Right cardiac atrium (tissue), 5 donors: ENCODE measurements around the gene PPP4R2. TPM values are rescaled to one million over a fixed set of nuclear protein-coding genes. Genes with fewer than 3 reads are reported as not detected.

ENCODE experiments used
- ATAC-seq, 2 donors: fragments of 200-7000 bp; cut with Tn5 transposase; one replicate each; pipeline versions ENCODE4 v1.8.0 to v1.9.1; 2020; ENCODE audit warnings: moderate library complexity in 2 of 2, mild to moderate bottlenecking in 1 of 2
- DNase-seq, 3 donors: peaks; one replicate each; pipeline ENCODE4 v3.0.0-alpha.2; 2020
- H3K27ac ChIP-seq: one replicate; pipeline ENCODE4 v1.5.1; 2013; ENCODE audit warnings: mild to moderate bottlenecking, low read length, control low read depth, moderate library complexity
- H3K27me3 ChIP-seq: one replicate; pipeline ENCODE4 v1.6.1; 2013; ENCODE audit not compliant: control insufficient read depth, insufficient read depth
- H3K4me1 ChIP-seq: one replicate; pipeline ENCODE4 v1.6.1; 2013; ENCODE audit warnings: low read length; ENCODE audit not compliant: control insufficient read depth, insufficient read depth
- H3K4me3 ChIP-seq: one replicate; pipeline ENCODE4 v1.5.1; 2013; ENCODE audit warnings: low read length, control low read depth
- H3K9me3 ChIP-seq: one replicate; pipeline ENCODE4 v1.6.1; 2013; ENCODE audit warnings: low read length; ENCODE audit not compliant: control insufficient read depth
- WGBS: extraction: QIAGEN DNeasy Blood & Tissue Kit; methylation state at CpG from one replicate; pipeline ENCODE4 v1.1.7; 2013; 5-methylcytosine and 5-hydroxymethylcytosine counted together
- intact Hi-C, 4 donors: fragments of 100-400 bp; cut with DNase I; formaldehyde crosslinking; loops; one replicate each; pipeline versions ENCODE4 v1.11.0 to v1.14.0; 2022 to 2023
- polyA plus RNA-seq: library from polyadenylated mRNA; stranded (reverse); fragments of 200-250 nt; gene quantifications from one replicate; pipeline ENCODE4 v1.2.3, GENCODE V29; 2013
- total RNA-seq, 4 donors: library from RNA; stranded (reverse); fragmentation: NEBNext Ultra II Directional; extraction: Animal tissue kit (Norgen Biotek cat#: 25700); gene quantifications; one replicate each; pipeline ENCODE4 v1.2.1, GENCODE V29; 2021
- donor health status: healthy with polysubstance abuse.
- donor health status: DM: no; HTN: yes; CAD: no.
- donor health status: DM: no; HTN: no; CAD: no.
- donor health status: DM: no; HTN: yes; CAD: no; lungs with severe emphysema.
- donor health status: DM: yes; HTN: yes; CAD: no.

Gene PPP4R2
- total and polyA plus RNA-seq, 5 donors: 18.3 to 73.7 (median 71.0) TPM

DNA sequence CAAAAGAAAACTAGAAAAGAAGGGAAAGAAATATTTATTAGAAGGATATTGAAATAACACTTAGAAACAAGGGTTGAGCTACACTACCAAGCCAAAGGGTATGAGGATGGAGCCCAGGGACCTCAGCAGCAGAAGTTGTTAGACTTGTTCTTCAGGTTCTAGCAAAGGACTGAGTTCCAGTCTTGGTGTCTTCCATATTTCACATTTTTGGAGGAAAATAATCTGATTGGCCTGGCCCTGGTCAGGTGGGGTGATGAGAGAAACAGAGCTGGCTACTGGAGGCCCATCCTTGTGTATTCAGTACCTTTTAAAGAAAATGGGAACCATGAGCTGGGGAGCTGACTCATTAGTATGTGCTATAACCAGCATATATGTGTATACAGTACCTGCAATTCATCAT lies 28.2 kb downstream of the PPP4R2 start:
- Histone ChIP-seq H3K4me3 (no peak overlapping the region), H3K4me1 (peaks cover 17% of the 10 kb centered on the region), H3K27ac (no peak overlapping the region), H3K27me3 (no peaks in the 10 kb centered on the region), H3K9me3 (no peaks in the 10 kb centered on the region)
- no peak for ATAC-seq
- DNase-seq: no peak
- intact Hi-C loops: no loop called here

DNA sequence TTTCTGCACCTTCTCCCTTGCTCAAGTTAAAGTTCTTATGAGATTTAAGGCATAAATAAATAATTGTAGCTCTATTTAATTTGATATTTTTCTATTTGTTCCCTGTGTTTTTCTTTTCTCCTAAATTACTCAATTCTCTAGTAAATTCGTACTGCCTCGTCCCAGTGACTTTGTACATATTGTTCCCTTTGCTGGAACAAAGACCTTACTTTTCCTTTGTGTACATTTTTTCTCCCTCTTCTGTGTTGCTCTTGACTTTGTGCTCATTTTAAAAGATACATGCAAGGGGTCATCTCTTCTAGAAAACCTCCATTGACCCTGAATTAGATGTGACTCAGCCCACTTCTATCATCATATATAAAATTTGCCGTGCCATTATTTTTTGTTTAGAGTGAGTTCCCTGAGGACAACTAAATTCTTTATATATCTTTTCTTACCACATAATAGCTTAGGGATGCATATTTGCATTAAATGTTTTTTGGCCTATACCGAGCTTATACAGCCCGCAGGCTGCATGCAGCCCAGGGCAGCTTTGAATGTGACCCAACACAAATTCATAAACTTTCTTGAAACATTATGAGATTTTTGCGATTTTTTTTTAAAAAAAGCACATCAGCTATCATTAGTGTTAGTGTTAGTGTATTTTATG lies 29.6 kb downstream of the PPP4R2 start:
- intact Hi-C loops: no loop called here
- DNase-seq (no peak), ATAC-seq (no peak)

DNA sequence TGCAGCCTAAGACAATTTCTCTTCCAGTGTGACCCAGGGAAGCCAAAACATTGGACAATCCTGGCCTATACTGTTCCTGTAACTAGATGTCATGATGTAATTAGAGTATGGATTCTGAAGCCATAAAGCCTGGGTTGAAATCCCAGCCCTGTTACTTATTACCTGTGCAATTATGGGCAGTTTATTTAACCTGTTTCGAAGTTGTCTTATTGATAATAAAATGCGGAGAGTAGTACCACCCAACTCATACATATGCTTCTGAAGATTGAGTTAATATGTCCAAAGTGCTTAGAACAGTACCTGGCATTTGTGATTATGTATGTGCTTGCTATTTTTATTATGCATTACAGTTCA lies 30.1 kb downstream of the PPP4R2 start:
- DNase-seq: no peak
- ATAC-seq: no peak
- no peak overlapping the region for H3K4me3 ChIP-seq
- H3K9me3 ChIP-seq: no peaks in the 10 kb centered on the region
- peaks cover 15% of the 10 kb centered on the region for H3K4me1 ChIP-seq
- 96% methylated on average over 2 of the region's 2 CpGs for WGBS
- intact Hi-C loops: no loop called here
- H3K27ac ChIP-seq: no peak overlapping the region
- H3K27me3 ChIP-seq: no peaks in the 10 kb centered on the region

More for the DNA sequence above, 29.6 kb downstream of the PPP4R2 start:
- Histone ChIP-seq H3K4me3 (no peak overlapping the region), H3K4me1 (peaks cover 16% of the 10 kb centered on the region), H3K27ac (no peak overlapping the region), H3K9me3 (no peaks in the 10 kb centered on the region), H3K27me3 (no peaks in the 10 kb centered on the region)
- WGBS: 68% methylated on average over 6 of the region's 6 CpGs

DNA sequence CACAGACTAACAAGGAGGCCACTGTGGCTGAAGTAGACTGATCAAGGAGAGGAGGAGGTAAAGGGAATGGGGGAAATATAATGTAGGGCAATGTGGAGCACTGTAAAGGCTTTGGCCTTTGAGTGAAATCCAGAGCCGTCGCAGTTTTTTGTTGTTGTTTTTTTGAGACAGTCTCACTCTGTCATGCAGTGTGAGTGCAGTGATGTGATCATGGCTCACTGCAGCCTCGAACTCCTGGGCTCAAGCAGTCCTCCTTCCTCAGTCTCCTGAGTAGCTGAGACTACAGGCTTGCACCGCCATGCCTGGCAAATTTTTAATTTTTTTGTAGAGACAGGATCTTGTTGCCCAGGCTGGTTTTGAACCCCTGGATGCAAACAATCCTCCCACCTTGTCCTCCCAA lies 32.2 kb downstream of the PPP4R2 start:
- 61% methylated on average over 4 of the region's 4 CpGs for WGBS
- Histone ChIP-seq H3K4me1 (peaks cover 16% of the 10 kb centered on the region), H3K27ac (no peak overlapping the region), H3K9me3 (no peaks in the 10 kb centered on the region), H3K4me3 (no peak overlapping the region), H3K27me3 (no peaks in the 10 kb centered on the region)
- intact Hi-C loops: no loop called here
- peak in 1 of 2 donors; percentile 9 for ATAC-seq
- no peak for DNase-seq

DNA sequence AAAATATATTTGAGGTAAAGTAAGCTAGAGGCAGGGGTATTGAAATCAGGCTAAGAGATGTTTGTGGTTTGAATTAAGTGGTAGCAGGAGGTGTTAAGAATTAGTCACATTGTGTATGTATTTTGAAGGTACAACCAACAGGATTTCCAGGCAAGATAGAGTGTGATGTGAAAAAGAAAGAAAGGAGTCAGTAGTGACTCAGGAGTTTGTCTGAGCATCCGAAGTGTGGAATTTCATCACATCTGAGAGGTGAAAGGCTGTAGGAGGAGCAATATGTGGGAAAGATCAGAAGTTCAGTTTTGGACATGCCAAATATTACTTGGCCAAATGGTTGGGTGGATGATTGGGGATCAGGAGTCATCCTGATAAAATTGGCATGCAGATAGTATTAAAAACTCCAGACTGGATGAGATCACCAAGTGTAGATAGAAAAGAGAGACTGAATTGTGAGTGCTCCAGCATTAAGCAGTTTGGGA lies 32.7 kb downstream of the PPP4R2 start:
- H3K27ac ChIP-seq: no peak overlapping the region

DNA sequence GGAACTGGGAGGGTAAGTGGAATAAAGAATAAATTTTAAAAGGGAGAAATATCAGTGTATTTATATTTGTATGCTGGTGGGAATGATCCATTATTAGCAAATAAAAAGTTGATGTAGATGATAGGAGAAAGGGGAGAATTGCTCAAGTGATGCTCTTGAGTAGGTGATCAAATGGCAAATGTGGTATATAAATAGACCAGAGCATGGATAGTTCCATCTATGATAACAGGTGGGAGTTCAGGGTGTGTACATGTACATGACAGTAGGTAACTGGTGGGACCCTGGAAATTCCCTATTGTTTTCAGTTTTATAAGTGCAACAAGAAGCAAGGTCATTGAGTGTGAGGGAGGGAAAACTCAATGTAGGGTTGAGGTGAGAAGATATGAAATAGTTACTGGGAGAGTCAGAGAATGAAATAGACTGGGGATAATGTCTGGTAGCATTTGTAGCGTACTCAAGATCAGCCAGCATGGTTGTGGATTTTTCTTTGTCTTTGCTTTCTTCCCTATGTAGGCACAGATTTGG lies 33.5 kb downstream of the PPP4R2 start:
- 84% methylated on average over 1 of the region's 1 CpG for WGBS
- no peaks in the 10 kb centered on the region for H3K9me3 ChIP-seq
- no peak overlapping the region for H3K27ac ChIP-seq
- ATAC-seq (no peak), DNase-seq (no peak)
- H3K4me1 ChIP-seq: peaks cover 15% of the 10 kb centered on the region
- intact Hi-C loops: no loop called here
- H3K27me3 ChIP-seq: no peaks in the 10 kb centered on the region
- no peak overlapping the region for H3K4me3 ChIP-seq

More for the DNA sequence above, 32.7 kb downstream of the PPP4R2 start:
- WGBS: 15% methylated on average over 1 of the region's 1 CpG
- Histone ChIP-seq H3K9me3 (no peaks in the 10 kb centered on the region), H3K4me1 (peaks cover 16% of the 10 kb centered on the region), H3K27me3 (no peaks in the 10 kb centered on the region), H3K4me3 (no peak overlapping the region)
- ATAC-seq (peak; percentile 53 to 72), DNase-seq (no peak)
- intact Hi-C loops: no loop called here

DNA sequence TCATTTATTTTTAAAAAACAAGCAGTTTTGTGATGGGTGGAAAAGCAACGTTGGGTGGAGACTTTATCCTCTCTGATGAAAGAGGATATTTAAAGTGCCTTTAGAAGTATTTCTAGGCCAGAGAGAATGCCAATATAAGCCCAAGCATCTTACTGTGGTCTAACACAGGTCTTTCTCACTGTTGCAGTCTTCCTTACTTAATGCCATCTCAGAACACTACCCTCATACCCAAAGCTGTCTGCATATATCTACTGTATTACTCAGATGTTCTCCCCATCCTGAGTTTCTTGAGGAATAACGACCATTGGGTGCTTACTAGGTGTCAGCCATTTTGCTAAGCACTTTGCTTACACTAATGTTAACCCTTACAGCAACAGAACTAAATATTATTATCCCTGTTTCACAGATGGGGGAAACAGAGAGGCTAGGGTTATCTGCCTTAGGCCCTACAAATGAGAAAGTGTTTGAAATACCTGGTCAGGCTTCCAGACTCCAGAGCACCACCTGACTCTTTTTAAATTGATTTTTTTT lies 35.0 kb downstream of the PPP4R2 start:
- DNase-seq: no peak
- no peaks in the 10 kb centered on the region for H3K9me3 ChIP-seq
- 26% methylated on average over 2 of the region's 2 CpGs for WGBS
- no peak for ATAC-seq
- no peaks in the 10 kb centered on the region for H3K27me3 ChIP-seq
- intact Hi-C loops: no loop called here
- no peak overlapping the region for H3K4me3 ChIP-seq
- no peak overlapping the region for H3K27ac ChIP-seq
- peaks cover 17% of the 10 kb centered on the region for H3K4me1 ChIP-seq

DNA sequence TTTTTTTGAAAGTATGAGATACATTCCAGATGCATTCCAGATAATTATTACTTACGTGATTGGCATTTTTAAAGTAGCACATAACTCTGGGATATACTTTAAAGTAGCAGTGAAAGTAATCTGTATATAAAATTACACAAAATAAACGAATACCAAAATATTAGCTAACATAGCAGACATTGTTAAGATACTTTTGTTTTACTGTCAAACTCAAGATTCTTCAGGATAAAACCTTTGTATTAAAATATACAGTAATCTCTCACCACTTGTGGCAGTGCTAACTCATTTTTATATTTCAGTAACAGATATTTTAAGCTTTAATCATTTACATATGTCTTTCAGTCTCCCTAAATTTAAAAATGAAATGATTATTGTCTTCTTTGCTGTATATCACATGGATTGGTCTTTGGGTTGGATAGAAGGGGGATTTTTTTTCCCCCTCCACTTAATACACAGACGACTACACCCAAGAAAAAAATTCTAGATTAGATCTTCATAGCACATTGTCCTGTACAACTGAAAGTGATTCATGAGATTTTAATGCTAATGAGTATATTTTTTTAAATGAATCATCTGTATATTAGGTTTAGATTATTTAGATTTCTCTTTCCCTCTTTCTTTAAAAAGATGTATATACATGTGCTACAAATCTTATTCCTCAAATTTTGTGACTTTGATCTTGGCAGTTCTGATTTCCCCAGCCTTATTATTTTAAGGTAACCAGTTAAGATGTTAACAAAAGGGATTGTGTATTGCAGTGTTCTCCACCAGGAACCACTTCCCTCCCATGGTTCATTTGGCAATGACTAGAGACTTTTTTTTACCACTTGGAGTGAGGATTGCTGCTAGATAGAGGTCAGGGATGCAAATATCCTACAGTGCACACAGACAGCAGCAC lies 40.3 kb downstream of the PPP4R2 start:
- Histone ChIP-seq H3K27ac (no peak overlapping the region), H3K4me1 (peaks cover 6% of the 10 kb centered on the region), H3K4me3 (no peak overlapping the region), H3K27me3 (no peaks in the 10 kb centered on the region), H3K9me3 (no peaks in the 10 kb centered on the region)
- WGBS: 56% methylated on average over 3 of the region's 3 CpGs
- intact Hi-C loops: no loop called here
- ATAC-seq: peak; percentile 53 to 56
- DNase-seq: no peak

DNA sequence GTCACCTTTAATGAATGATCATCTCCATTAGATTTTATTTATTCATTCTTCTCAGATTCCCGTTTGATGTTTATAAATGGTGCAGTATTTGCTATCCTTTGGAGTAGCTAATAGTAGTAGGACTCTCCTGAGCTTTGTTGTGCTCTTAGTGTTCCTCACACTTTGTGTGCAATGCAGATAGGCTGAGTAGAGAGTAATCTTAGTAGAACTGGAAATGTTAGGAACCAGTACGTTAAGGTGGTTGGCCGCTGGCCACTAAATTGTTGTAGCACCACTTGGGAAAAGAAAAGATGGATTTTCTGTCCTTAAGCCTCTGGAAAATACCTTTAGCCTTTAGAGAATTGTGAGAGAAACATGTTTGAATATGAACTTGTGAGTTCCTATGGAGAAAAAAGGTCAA lies 44.9 kb downstream of the PPP4R2 start:
- peak in 1 of 2 donors; percentile 30 for ATAC-seq

DNA sequence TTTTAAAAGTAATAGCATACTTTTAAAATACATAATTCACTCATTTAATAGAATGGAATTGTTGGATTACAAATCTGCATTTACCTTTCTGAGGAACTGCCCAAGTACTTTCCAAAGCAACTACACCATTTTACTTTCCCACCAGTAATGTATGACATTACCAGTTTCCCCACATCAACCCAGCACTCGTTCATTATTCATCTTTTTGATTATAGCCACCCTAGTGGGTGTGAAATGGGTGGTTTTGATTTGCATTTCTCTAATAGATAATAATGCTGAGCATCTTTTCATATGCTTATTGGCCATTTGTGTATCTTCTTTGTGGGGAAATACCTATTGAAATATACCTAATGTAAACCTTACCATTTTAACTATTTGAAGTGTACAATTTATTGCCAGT lies 46.8 kb downstream of the PPP4R2 start:
- intact Hi-C loops: loop anchor here in 1 of 4 donors (10.0 kb wide), 1 partner anchor 49 kb away; the partner anchor contains the start of gene PPP4R2
- ATAC-seq (no peak), DNase-seq (no peak)
- peaks cover 5% of the 10 kb centered on the region for H3K4me1 ChIP-seq
- H3K9me3 ChIP-seq: no peaks in the 10 kb centered on the region
- no peaks in the 10 kb centered on the region for H3K27me3 ChIP-seq
- 65% methylated on average over 1 of the region's 1 CpG for WGBS
- no peak overlapping the region for H3K27ac ChIP-seq
- no peak overlapping the region for H3K4me3 ChIP-seq

More for the DNA sequence above, 44.9 kb downstream of the PPP4R2 start:
- H3K27ac ChIP-seq: no peak overlapping the region
- intact Hi-C loops: loop anchor here in 1 of 4 donors (10.0 kb wide), 1 partner anchor 47 kb away; the partner anchor contains the start of gene PPP4R2
- H3K9me3 ChIP-seq: no peaks in the 10 kb centered on the region
- WGBS: 21% methylated on average over 3 of the region's 3 CpGs
- H3K4me1 ChIP-seq: peaks cover 4% of the 10 kb centered on the region
- no peaks in the 10 kb centered on the region for H3K27me3 ChIP-seq
- no peak overlapping the region for H3K4me3 ChIP-seq
- peak in 1 of 3 donors; percentile 71 for DNase-seq

DNA sequence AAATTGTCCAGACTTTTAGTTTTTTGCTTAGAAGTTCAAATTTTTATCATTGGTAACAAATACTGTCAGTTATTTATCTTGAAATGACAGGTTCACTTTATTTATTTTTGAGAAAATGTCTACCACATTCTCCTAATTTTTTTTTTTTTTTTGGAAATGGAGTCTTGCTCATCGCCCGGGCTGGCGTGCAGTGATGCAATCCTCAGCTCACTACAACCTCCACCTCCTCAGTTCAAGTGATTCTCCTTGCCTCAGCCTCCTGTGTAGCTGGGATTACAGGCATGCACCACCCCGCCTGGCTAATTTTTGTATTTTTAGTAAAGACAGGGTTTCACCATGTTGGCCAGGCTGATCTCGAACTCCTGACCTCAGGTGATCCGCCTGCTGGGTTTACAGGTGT lies 48.8 kb downstream of the PPP4R2 start:
- ATAC-seq: no peak
- WGBS: 92% methylated on average over 6 of the region's 6 CpGs
- no peaks in the 10 kb centered on the region for H3K27me3 ChIP-seq
- H3K9me3 ChIP-seq: no peaks in the 10 kb centered on the region
- H3K4me3 ChIP-seq: no peak overlapping the region
- DNase-seq: no peak
- H3K27ac ChIP-seq: no peak overlapping the region
- intact Hi-C loops: loop anchor here in 1 of 4 donors (10.0 kb wide), 1 partner anchor 51 kb away; the partner anchor contains the start of gene PPP4R2
- peaks cover 5% of the 10 kb centered on the region for H3K4me1 ChIP-seq
